ENCODE data around the gene MON1B.
"Not testable (repeated sequence)": the region's sequence is repeated elsewhere in the genome, so short reads cannot be mapped to it uniquely, and the experiment has no call there.

MON1B gene

GRCh38 chr16:77231047-77231446 lies 40.1 kb downstream of the MON1B start:
- no peak for DNase-seq (ENCODE audit: low read depth, low spot score)
- TF ChIP-seq YY1 (IDR thresholded peaks at IDR 0.05; ENCODE audit: insufficient read depth, insufficient read length) (no peak), SUZ12 (IDR thresholded peaks at IDR 0.05; ENCODE audit: extremely low read depth, insufficient read depth, insufficient read length) (no peak), ZNF274 (IDR thresholded peaks at IDR 0.05; ENCODE audit: low read depth, low read length) (no peak)
- no peak overlapping the region for H3K4me3 ChIP-seq (ENCODE audit: insufficient read length, low read depth)
- H3K27me3 ChIP-seq (ENCODE audit: insufficient read depth, insufficient read length) = no peaks in the 10 kb centered on the region
- no peaks in the 10 kb centered on the region for H3K36me3 ChIP-seq (ENCODE audit: insufficient read depth, insufficient read length, low read length)
- H3K4me1 ChIP-seq (ENCODE audit: insufficient read depth, insufficient read length) = no peaks in the 10 kb centered on the region
- no peak overlapping the region for H3K9ac ChIP-seq (ENCODE audit: insufficient read length, low read depth)
- no peaks in the 10 kb centered on the region for H3K9me3 ChIP-seq (ENCODE audit: insufficient read depth, low read length)

GRCh38 chr16:77233799-77234519 lies 43.0 kb downstream of the MON1B start:
- H3K9me3 ChIP-seq (ENCODE audit: insufficient read depth, low read length) = no peaks in the 10 kb centered on the region
- H3K36me3 ChIP-seq (ENCODE audit: insufficient read depth, insufficient read length, low read length) = no peaks in the 10 kb centered on the region
- no peaks in the 10 kb centered on the region for H3K27me3 ChIP-seq (ENCODE audit: insufficient read depth, insufficient read length)
- H3K9ac ChIP-seq (ENCODE audit: insufficient read length, low read depth) = no peak overlapping the region
- no peaks in the 10 kb centered on the region for H3K4me1 ChIP-seq (ENCODE audit: insufficient read depth, insufficient read length)
- TF ChIP-seq ZNF274 (IDR thresholded peaks at IDR 0.05; ENCODE audit: low read depth, low read length) = no peak
- no peak for TF ChIP-seq YY1 (IDR thresholded peaks at IDR 0.05; ENCODE audit: insufficient read depth, insufficient read length)
- no peak for TF ChIP-seq SUZ12 (IDR thresholded peaks at IDR 0.05; ENCODE audit: extremely low read depth, insufficient read depth, insufficient read length)
- no peak for DNase-seq (ENCODE audit: low read depth, low spot score)
- H3K4me3 ChIP-seq (ENCODE audit: insufficient read length, low read depth) = no peak overlapping the region

GRCh38 chr16:77234611-77235010 lies 43.6 kb downstream of the MON1B start:
- Histone ChIP-seq H3K9me3 (ENCODE audit: insufficient read depth, low read length) (no peaks in the 10 kb centered on the region), H3K27me3 (ENCODE audit: insufficient read depth, insufficient read length) (no peaks in the 10 kb centered on the region), H3K4me3 (ENCODE audit: insufficient read length, low read depth) (no peak overlapping the region), H3K9ac (ENCODE audit: insufficient read length, low read depth) (no peak overlapping the region), H3K36me3 (ENCODE audit: insufficient read depth, insufficient read length, low read length) (no peaks in the 10 kb centered on the region), H3K4me1 (ENCODE audit: insufficient read depth, insufficient read length) (no peaks in the 10 kb centered on the region)
- no peak for DNase-seq (ENCODE audit: low read depth, low spot score)
- TF ChIP-seq SUZ12 (IDR thresholded peaks at IDR 0.05; ENCODE audit: extremely low read depth, insufficient read depth, insufficient read length) (no peak), YY1 (IDR thresholded peaks at IDR 0.05; ENCODE audit: insufficient read depth, insufficient read length) (no peak), ZNF274 (IDR thresholded peaks at IDR 0.05; ENCODE audit: low read depth, low read length) (no peak)

GRCh38 chr16:77236063-77236511 lies 45.1 kb downstream of the MON1B start:
- TF ChIP-seq SUZ12 (IDR thresholded peaks at IDR 0.05; ENCODE audit: extremely low read depth, insufficient read depth, insufficient read length) = no peak
- TF ChIP-seq ZNF274 (IDR thresholded peaks at IDR 0.05; ENCODE audit: low read depth, low read length) = no peak
- no peak for TF ChIP-seq YY1 (IDR thresholded peaks at IDR 0.05; ENCODE audit: insufficient read depth, insufficient read length)
- H3K27me3 ChIP-seq (ENCODE audit: insufficient read depth, insufficient read length) = no peaks in the 10 kb centered on the region
- no peak overlapping the region for H3K9ac ChIP-seq (ENCODE audit: insufficient read length, low read depth)
- H3K4me1 ChIP-seq (ENCODE audit: insufficient read depth, insufficient read length) = no peaks in the 10 kb centered on the region
- no peaks in the 10 kb centered on the region for H3K36me3 ChIP-seq (ENCODE audit: insufficient read depth, insufficient read length, low read length)
- H3K9me3 ChIP-seq (ENCODE audit: insufficient read depth, low read length) = no peaks in the 10 kb centered on the region
- no peak overlapping the region for H3K4me3 ChIP-seq (ENCODE audit: insufficient read length, low read depth)
- peak; percentile 87 for DNase-seq (ENCODE audit: low read depth, low spot score)

GRCh38 chr16:77238593-77238992 lies 47.6 kb downstream of the MON1B start:
- H3K36me3 ChIP-seq (ENCODE audit: insufficient read depth, insufficient read length, low read length) = no peaks in the 10 kb centered on the region
- H3K4me1 ChIP-seq (ENCODE audit: insufficient read depth, insufficient read length) = no peaks in the 10 kb centered on the region
- DNase-seq (ENCODE audit: low read depth, low spot score) = no peak
- TF ChIP-seq SUZ12 (IDR thresholded peaks at IDR 0.05; ENCODE audit: extremely low read depth, insufficient read depth, insufficient read length) = no peak
- no peak for TF ChIP-seq YY1 (IDR thresholded peaks at IDR 0.05; ENCODE audit: insufficient read depth, insufficient read length)
- TF ChIP-seq ZNF274 (IDR thresholded peaks at IDR 0.05; ENCODE audit: low read depth, low read length) = no peak
- no peak overlapping the region for H3K4me3 ChIP-seq (ENCODE audit: insufficient read length, low read depth)
- H3K9ac ChIP-seq (ENCODE audit: insufficient read length, low read depth) = no peak overlapping the region
- H3K9me3 ChIP-seq (ENCODE audit: insufficient read depth, low read length) = no peaks in the 10 kb centered on the region
- H3K27me3 ChIP-seq (ENCODE audit: insufficient read depth, insufficient read length) = no peaks in the 10 kb centered on the region

GRCh38 chr16:77242471-77242870 lies 51.5 kb downstream of the MON1B start:
- not testable (repeated sequence) for H3K4me1 ChIP-seq (ENCODE audit: insufficient read depth, insufficient read length); H3K9ac ChIP-seq (ENCODE audit: insufficient read length, low read depth); H3K36me3 ChIP-seq (ENCODE audit: insufficient read depth, insufficient read length, low read length); DNase-seq (ENCODE audit: low read depth, low spot score); H3K27me3 ChIP-seq (ENCODE audit: insufficient read depth, insufficient read length); H3K9me3 ChIP-seq (ENCODE audit: insufficient read depth, low read length); H3K4me3 ChIP-seq (ENCODE audit: insufficient read length, low read depth)

GRCh38 chr16:77246150-77246549 lies 55.2 kb downstream of the MON1B start:
- no peak overlapping the region for H3K4me3 ChIP-seq (ENCODE audit: insufficient read length, low read depth)
- H3K9me3 ChIP-seq (ENCODE audit: insufficient read depth, low read length) = no peaks in the 10 kb centered on the region
- no peaks in the 10 kb centered on the region for H3K4me1 ChIP-seq (ENCODE audit: insufficient read depth, insufficient read length)
- no peak for DNase-seq (ENCODE audit: low read depth, low spot score)
- H3K36me3 ChIP-seq (ENCODE audit: insufficient read depth, insufficient read length, low read length) = no peaks in the 10 kb centered on the region
- no peaks in the 10 kb centered on the region for H3K27me3 ChIP-seq (ENCODE audit: insufficient read depth, insufficient read length)
- TF ChIP-seq ZNF274 (IDR thresholded peaks at IDR 0.05; ENCODE audit: low read depth, low read length) = no peak
- TF ChIP-seq YY1 (IDR thresholded peaks at IDR 0.05; ENCODE audit: insufficient read depth, insufficient read length) = no peak
- no peak for TF ChIP-seq SUZ12 (IDR thresholded peaks at IDR 0.05; ENCODE audit: extremely low read depth, insufficient read depth, insufficient read length)
- no peak overlapping the region for H3K9ac ChIP-seq (ENCODE audit: insufficient read length, low read depth)
